Fibroblast of mammary gland (primary cell): ENCODE data around the gene CCDC177.

Source experiments
- DNase-seq: peaks from one replicate; pipeline ENCODE4 v3.0.0-alpha.2; 2010; ENCODE audit warnings: low read depth
- H3K4me3 ChIP-seq: 2 replicates; pipeline ENCODE4 v1.5.1; 2011; ENCODE audit warnings: low read depth, mild to moderate bottlenecking, low read length, moderate library complexity; ENCODE audit not compliant: control insufficient read depth
- CTCF ChIP-seq: conservative IDR thresholded peaks from 2 replicates; pipeline ENCODE4 v1.5.1; 2011; ENCODE audit warnings: low read depth, low read length, inconsistent platforms; ENCODE audit not compliant: control insufficient read depth, insufficient read depth

CCDC177 gene

GRCh38 chr14:69527635-69528034 lies 47.0 kb downstream of the CCDC177 start:
- H3K4me3 ChIP-seq: no peak overlapping the region
- no peak for DNase-seq
- no peak for TF ChIP-seq CTCF

GRCh38 chr14:69525896-69526295 lies 48.8 kb downstream of the CCDC177 start:
- no peak for TF ChIP-seq CTCF
- no peak overlapping the region for H3K4me3 ChIP-seq
- DNase-seq: no peak

- DNase-seq: no peak
- TF ChIP-seq CTCF: no peak
- no peak overlapping the region for H3K4me3 ChIP-seq
Measured at GRCh38 chr14:69522026-69522425, 52.6 kb downstream of the CCDC177 start.
